Large intestine (tissue), 12 donors: Measurements from ENCODE around the gene KLF14. TPM values are rescaled to one million over a fixed set of nuclear protein-coding genes. Genes with fewer than 3 reads are reported as not detected.
"Not testable (repeated sequence)": the region's sequence is repeated elsewhere in the genome, so short reads cannot be mapped to it uniquely, and the experiment has no call there.

ENCODE experiments used
- DNase-seq, 2 donors: peaks; one replicate each; pipeline versions ENCODE4 v3.0.0 to v3.0.0-alpha.2; 2013
- H3K27ac ChIP-seq: one replicate; pipeline ENCODE4 v1.5.1; 2013; ENCODE audit warnings: low read length
- H3K27me3 ChIP-seq: 2 replicates; pipeline ENCODE4 v1.6.1; 2013; ENCODE audit warnings: low read length; ENCODE audit not compliant: control insufficient read depth, insufficient read depth
- H3K36me3 ChIP-seq: 2 replicates; pipeline ENCODE4 v1.6.1; 2013; ENCODE audit warnings: low read length; ENCODE audit not compliant: control insufficient read depth, insufficient read depth
- H3K4me1 ChIP-seq: one replicate; pipeline ENCODE4 v1.6.1; 2013; ENCODE audit warnings: low read length; ENCODE audit not compliant: control insufficient read depth, insufficient read depth
- H3K4me3 ChIP-seq: one replicate; pipeline ENCODE4 v1.5.1; 2013; ENCODE audit warnings: low read length
- H3K9me3 ChIP-seq: one replicate; pipeline ENCODE4 v1.6.1; 2013; ENCODE audit warnings: mild to moderate bottlenecking, low read depth, low read length, moderate library complexity; ENCODE audit not compliant: control insufficient read depth
- WGBS: methylation state at CpG from one replicate; pipeline ENCODE4 v1.1.5; 2013; ENCODE audit warnings: low lambda C conversion rate; ENCODE audit not compliant: insufficient coverage; 5-methylcytosine and 5-hydroxymethylcytosine counted together
- long read RNA-seq, 11 donors: transcript quantifications; one replicate each; lab custom pipeline, GENCODE V29; 2026
- polyA plus RNA-seq: library from polyadenylated mRNA; unstranded; fragments of 120-200 nt; gene quantifications from one replicate; pipeline ENCODE4 v1.2.1, GENCODE V29; 2013

KLF14 gene
- 0.18 TPM for polyA plus RNA-seq
- long read RNA-seq, donor 1: 0 reads
- long read RNA-seq, donor 2: 0 reads
- long read RNA-seq, donor 3: 0 reads
- long read RNA-seq, donor 4: 0 reads
- long read RNA-seq, donor 5: 0 reads
- long read RNA-seq, donor 6, partial matches to known transcripts: 0 of 1 reads
- long read RNA-seq, donor 6, other reads (novel, unspliced or antisense): 0 of 1 reads
- long read RNA-seq, donor 7, partial matches to known transcripts: 0 of 1 reads
- long read RNA-seq, donor 7, other reads (novel, unspliced or antisense): 0 of 1 reads
- long read RNA-seq, donor 8: 0 reads
- long read RNA-seq, donor 9: 0 reads
- long read RNA-seq, donor 10, partial matches to known transcripts: 0 of 1 reads
- long read RNA-seq, donor 10, other reads (novel, unspliced or antisense): 0 of 1 reads
- long read RNA-seq, donor 11: 0 reads

- Histone ChIP-seq H3K36me3 (no peaks in the 10 kb centered on the region), H3K4me1 (no peaks in the 10 kb centered on the region), H3K27ac (no peak within 1 kb of the TSS), H3K4me3 (peak within 1 kb of the TSS; percentile 21), H3K9me3 (peaks cover 16% of the 10 kb centered on the region), H3K27me3 (peaks cover 62% of the 10 kb centered on the region)
- 7% methylated on average over 5 of the region's 100 CpGs for WGBS
- peak in 1 of 2 donors; percentile 68 for DNase-seq
Measured at GRCh38 chr7:130733931-130734814, at the start of gene KLF14. Gene KLF14, minus strand, starts transcription at chr7:130734207. Its CDS starts 174 bp downstream, at chr7:130734033.

GRCh38 chr7:130781346-130781745, 47.3 kb upstream of the KLF14 start:
- H3K27ac ChIP-seq: no peak overlapping the region
- no peaks in the 10 kb centered on the region for H3K27me3 ChIP-seq
- no peaks in the 10 kb centered on the region for H3K4me1 ChIP-seq
- DNase-seq: no peak
- no peak overlapping the region for H3K4me3 ChIP-seq
- no peaks in the 10 kb centered on the region for H3K9me3 ChIP-seq
- no peaks in the 10 kb centered on the region for H3K36me3 ChIP-seq

GRCh38 chr7:130777426-130777825, 43.4 kb upstream of the KLF14 start:
- no peak for DNase-seq
- Histone ChIP-seq H3K9me3 (no peaks in the 10 kb centered on the region), H3K27me3 (no peaks in the 10 kb centered on the region), H3K36me3 (no peaks in the 10 kb centered on the region), H3K27ac (no peak overlapping the region), H3K4me3 (no peak overlapping the region), H3K4me1 (no peaks in the 10 kb centered on the region)
- no CpG with 5 or more reads among the region's 2 CpGs for WGBS

GRCh38 chr7:130772456-130772855, 38.4 kb upstream of the KLF14 start:
- not testable (repeated sequence) for H3K4me1 ChIP-seq, DNase-seq, H3K36me3 ChIP-seq, H3K4me3 ChIP-seq, H3K27me3 ChIP-seq, H3K27ac ChIP-seq, H3K9me3 ChIP-seq
- 92% methylated on average over 2 of the region's 5 CpGs for WGBS

GRCh38 chr7:130768854-130769253, 34.8 kb upstream of the KLF14 start:
- Histone ChIP-seq H3K9me3 (peaks cover 6% of the 10 kb centered on the region), H3K36me3 (no peaks in the 10 kb centered on the region), H3K4me3 (no peak overlapping the region), H3K4me1 (no peaks in the 10 kb centered on the region), H3K27ac (no peak overlapping the region), H3K27me3 (no peaks in the 10 kb centered on the region)
- no peak for DNase-seq
- WGBS: 100% methylated on average over 1 of the region's 1 CpG

GRCh38 chr7:130764569-130764968, 30.6 kb upstream of the KLF14 start:
- not testable (repeated sequence) for H3K9me3 ChIP-seq, DNase-seq, H3K4me3 ChIP-seq, H3K4me1 ChIP-seq, H3K36me3 ChIP-seq, H3K27me3 ChIP-seq, H3K27ac ChIP-seq
- WGBS: no CpG with 5 or more reads among the region's 4 CpGs

GRCh38 chr7:130758429-130759056, 24.5 kb upstream of the KLF14 start:
- peak; percentile 24 to 31 for DNase-seq
- Histone ChIP-seq H3K36me3 (no peaks in the 10 kb centered on the region), H3K27ac (no peak overlapping the region), H3K4me3 (no peak overlapping the region), H3K4me1 (no peaks in the 10 kb centered on the region), H3K27me3 (no peaks in the 10 kb centered on the region), H3K9me3 (no peaks in the 10 kb centered on the region)
- WGBS: no CpG with 5 or more reads among the region's 2 CpGs

GRCh38 chr7:130756316-130756715, 22.3 kb upstream of the KLF14 start:
- Histone ChIP-seq H3K27ac (no peak overlapping the region), H3K27me3 (no peaks in the 10 kb centered on the region)

GRCh38 chr7:130752424-130752823, 18.4 kb upstream of the KLF14 start:
- Histone ChIP-seq H3K4me1 (peaks cover 4% of the 10 kb centered on the region), H3K27me3 (no peaks in the 10 kb centered on the region), H3K36me3 (no peaks in the 10 kb centered on the region), H3K9me3 (no peaks in the 10 kb centered on the region), H3K4me3 (no peak overlapping the region), H3K27ac (no peak overlapping the region)
- WGBS: 91% methylated on average over 3 of the region's 8 CpGs
- no peak for DNase-seq

More at GRCh38 chr7:130756316-130756715, 22.3 kb upstream of the KLF14 start:
- WGBS: 100% methylated on average over 1 of the region's 2 CpGs
- Histone ChIP-seq H3K36me3 (no peaks in the 10 kb centered on the region), H3K9me3 (no peaks in the 10 kb centered on the region), H3K4me3 (no peak overlapping the region), H3K4me1 (peaks cover under 1% of the 10 kb centered on the region)
- DNase-seq: no peak

- 40% methylated on average over 1 of the region's 3 CpGs for WGBS
- Histone ChIP-seq H3K4me3 (no peak overlapping the region), H3K4me1 (peaks cover 4% of the 10 kb centered on the region), H3K27ac (no peak overlapping the region), H3K9me3 (no peaks in the 10 kb centered on the region), H3K36me3 (no peaks in the 10 kb centered on the region), H3K27me3 (no peaks in the 10 kb centered on the region)
- DNase-seq: peak; percentile 15 to 73
Measured at GRCh38 chr7:130750755-130751154, 16.7 kb upstream of the KLF14 start.
